ENCODE measurements around the gene RPS6KA2. TPM values are rescaled to one million over a fixed set of nuclear protein-coding genes. Genes with fewer than 3 reads are reported as not detected.

The RPS6KA2 gene
- total and polyA plus RNA-seq, 4 donors = 23.8 to 34.6 (median 31.6) TPM

DNA sequence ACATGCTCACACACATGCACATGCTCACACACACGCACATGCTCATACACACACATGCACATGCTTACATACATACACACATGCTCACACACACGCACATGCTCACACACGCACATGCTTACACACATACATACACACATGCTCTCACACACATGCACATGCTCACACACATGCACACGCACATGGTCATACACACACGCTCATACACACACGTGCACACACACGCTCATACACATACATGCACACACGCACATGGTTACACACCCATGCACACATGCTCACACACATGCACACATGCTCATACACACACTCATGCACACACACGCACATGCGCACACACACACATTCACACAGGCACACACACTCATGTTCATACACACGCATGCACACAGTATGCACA is 20.8 kb upstream of the RPS6KA2 start:
- H3K36me3 ChIP-seq (ENCODE audit: control insufficient read depth, insufficient read depth, low read length) = no peaks in the 10 kb centered on the region
- DNase-seq (ENCODE audit: low read depth in 4 of 6, low spot score in 6 of 6) = no peak
- peaks cover 5% of the 10 kb centered on the region for H3K4me1 ChIP-seq (ENCODE audit: control insufficient read depth, insufficient read depth, low read length)
- no peaks in the 10 kb centered on the region for H3K27me3 ChIP-seq (ENCODE audit: control insufficient read depth, insufficient read depth, low read length)
- WGBS (ENCODE audit: insufficient coverage) = 87% methylated on average over 11 of the region's 11 CpGs
- H3K4me3 ChIP-seq (ENCODE audit: low read depth, low read length) = no peak overlapping the region
- H3K27ac ChIP-seq (ENCODE audit: low read depth, low read length) = no peak overlapping the region
- no peaks in the 10 kb centered on the region for H3K9me3 ChIP-seq (ENCODE audit: control insufficient read depth, insufficient read depth, low read length)

DNA sequence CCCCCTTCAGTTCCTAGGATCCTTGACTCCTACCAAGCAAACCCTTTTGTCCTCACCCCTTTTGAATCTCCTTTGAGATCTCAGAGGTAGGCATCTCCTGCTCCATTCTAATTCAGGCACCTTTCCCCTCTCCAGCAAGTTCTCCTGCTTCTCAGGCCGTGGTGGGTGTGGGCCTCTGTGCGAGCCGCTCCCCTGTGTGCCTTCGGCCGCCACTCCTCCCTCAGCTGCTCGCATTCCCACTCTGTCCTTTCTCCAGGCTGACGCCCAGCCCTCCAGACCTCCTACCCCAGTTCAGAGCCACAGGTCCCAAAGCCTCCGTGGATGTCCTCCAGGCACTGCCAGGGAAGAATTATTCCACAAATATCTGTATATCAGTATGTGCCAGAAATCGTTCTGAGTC is 19.7 kb upstream of the RPS6KA2 start:
- 84% methylated on average over 9 of the region's 9 CpGs for WGBS (ENCODE audit: insufficient coverage)
- Histone ChIP-seq H3K36me3 (ENCODE audit: control insufficient read depth, insufficient read depth, low read length) (no peaks in the 10 kb centered on the region), H3K27me3 (ENCODE audit: control insufficient read depth, insufficient read depth, low read length) (no peaks in the 10 kb centered on the region), H3K4me3 (ENCODE audit: low read depth, low read length) (no peak overlapping the region), H3K4me1 (ENCODE audit: control insufficient read depth, insufficient read depth, low read length) (peaks cover 5% of the 10 kb centered on the region), H3K27ac (ENCODE audit: low read depth, low read length) (no peak overlapping the region), H3K9me3 (ENCODE audit: control insufficient read depth, insufficient read depth, low read length) (no peaks in the 10 kb centered on the region)
- DNase-seq (ENCODE audit: low read depth in 4 of 6, low spot score in 6 of 6) = no peak

DNA sequence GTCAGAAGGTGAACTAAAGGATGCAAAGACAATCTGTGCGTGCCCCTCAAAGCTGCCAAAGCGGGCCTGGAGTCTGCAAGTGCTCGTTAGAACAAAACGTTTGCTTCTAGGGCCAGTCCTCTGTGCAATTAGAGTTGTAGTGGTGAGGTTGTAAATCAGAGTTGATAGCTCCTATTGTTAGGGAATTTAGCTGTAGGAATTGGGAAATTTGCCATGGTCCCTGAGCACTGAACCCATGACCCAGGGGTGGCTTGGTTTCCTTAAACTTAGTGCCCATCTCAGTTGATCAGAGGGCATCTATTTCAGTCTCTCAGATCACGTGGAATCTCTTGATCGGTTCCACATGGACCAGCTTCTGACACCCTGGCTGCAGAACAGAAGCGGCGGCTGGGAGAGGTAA is 18.8 kb upstream of the RPS6KA2 start:
- no peaks in the 10 kb centered on the region for H3K9me3 ChIP-seq (ENCODE audit: control insufficient read depth, insufficient read depth, low read length)
- no peaks in the 10 kb centered on the region for H3K27me3 ChIP-seq (ENCODE audit: control insufficient read depth, insufficient read depth, low read length)

DNA sequence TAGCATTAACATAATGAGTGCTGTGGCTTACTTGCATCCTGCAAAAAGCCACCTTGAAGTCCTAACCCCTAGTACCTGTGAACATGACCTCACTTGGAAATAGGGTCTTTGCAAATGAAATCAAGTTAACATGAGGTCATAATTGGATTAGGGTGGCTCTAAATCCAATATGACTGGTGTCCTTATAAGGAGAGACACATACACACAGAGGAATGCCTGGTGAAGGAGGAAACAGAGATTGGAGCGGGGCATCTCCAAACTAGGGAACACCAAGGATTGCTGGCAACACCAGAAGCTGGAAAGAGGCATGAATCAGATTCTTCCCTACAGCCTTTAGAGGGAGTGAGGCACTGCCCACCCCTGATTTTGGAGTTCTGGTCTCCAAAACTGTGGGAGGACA is 17.6 kb upstream of the RPS6KA2 start:
- no peaks in the 10 kb centered on the region for H3K27me3 ChIP-seq (ENCODE audit: control insufficient read depth, insufficient read depth, low read length)
- peaks cover 11% of the 10 kb centered on the region for H3K4me1 ChIP-seq (ENCODE audit: control insufficient read depth, insufficient read depth, low read length)
- DNase-seq (ENCODE audit: low read depth in 4 of 6, low spot score in 6 of 6) = no peak
- no peaks in the 10 kb centered on the region for H3K36me3 ChIP-seq (ENCODE audit: control insufficient read depth, insufficient read depth, low read length)
- no peak overlapping the region for H3K4me3 ChIP-seq (ENCODE audit: low read depth, low read length)
- H3K27ac ChIP-seq (ENCODE audit: low read depth, low read length) = no peak overlapping the region
- H3K9me3 ChIP-seq (ENCODE audit: control insufficient read depth, insufficient read depth, low read length) = no peaks in the 10 kb centered on the region
- 100% methylated on average over 1 of the region's 1 CpG for WGBS (ENCODE audit: insufficient coverage)

More for the DNA sequence above, 18.8 kb upstream of the RPS6KA2 start:
- Histone ChIP-seq H3K4me3 (ENCODE audit: low read depth, low read length) (no peak overlapping the region), H3K27ac (ENCODE audit: low read depth, low read length) (no peak overlapping the region), H3K4me1 (ENCODE audit: control insufficient read depth, insufficient read depth, low read length) (peaks cover 5% of the 10 kb centered on the region), H3K36me3 (ENCODE audit: control insufficient read depth, insufficient read depth, low read length) (no peaks in the 10 kb centered on the region)
- DNase-seq (ENCODE audit: low read depth in 4 of 6, low spot score in 6 of 6) = no peak
- 49% methylated on average over 8 of the region's 8 CpGs for WGBS (ENCODE audit: insufficient coverage)

DNA sequence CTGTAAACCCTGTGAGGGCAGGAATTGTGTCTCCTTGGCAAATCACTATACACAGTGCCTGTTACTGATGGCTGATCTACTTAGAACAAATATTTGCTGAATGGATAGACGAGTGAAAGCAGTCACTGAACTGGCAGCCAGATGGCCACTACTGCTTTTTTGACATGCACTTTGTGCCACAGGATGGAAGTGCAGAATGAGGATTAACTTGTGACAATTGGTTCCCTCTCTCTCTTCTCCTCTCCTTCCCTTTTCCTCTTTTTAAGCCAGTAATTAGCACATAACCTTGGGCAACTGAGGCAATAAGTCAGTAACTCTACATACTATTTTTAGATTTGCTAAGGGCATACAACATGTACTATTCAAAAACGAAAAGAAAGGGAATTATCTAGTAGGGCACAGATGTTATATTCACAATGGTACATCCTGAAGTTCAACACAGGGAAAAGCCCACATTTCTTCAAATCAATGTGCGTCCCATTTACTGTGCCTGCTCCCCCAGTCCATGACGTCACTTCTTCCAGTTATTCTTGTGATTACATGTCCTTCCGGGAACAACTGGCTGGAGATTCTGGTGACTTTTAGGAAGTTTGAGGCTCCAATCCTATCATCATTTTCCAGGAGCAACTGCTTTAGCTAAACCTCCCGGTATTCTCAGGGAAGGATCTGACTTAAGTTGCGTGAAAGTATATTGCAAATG is 17.0 kb upstream of the RPS6KA2 start:
- H3K36me3 ChIP-seq (ENCODE audit: control insufficient read depth, insufficient read depth, low read length) = no peaks in the 10 kb centered on the region

DNA sequence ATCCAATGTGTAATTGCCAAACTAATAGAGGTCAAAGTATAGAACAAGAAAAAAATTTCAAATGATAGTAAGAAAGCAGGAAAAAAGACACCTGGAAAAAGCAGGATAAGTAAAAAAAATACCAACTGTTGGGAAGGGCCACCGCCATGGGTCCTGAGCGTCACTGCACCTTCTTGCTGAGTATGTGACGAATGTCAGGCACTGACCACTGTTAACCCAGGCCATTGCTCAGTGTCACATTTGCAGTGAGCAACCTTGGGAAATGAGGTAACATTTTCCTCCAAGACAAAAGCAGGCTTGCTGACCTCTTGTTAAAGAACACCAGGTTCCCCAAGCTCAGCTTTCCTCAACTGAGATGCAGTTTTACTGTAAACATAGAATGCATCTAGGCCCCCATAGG is 15.6 kb upstream of the RPS6KA2 start:
- Histone ChIP-seq H3K27ac (ENCODE audit: low read depth, low read length) (no peak overlapping the region), H3K4me1 (ENCODE audit: control insufficient read depth, insufficient read depth, low read length) (peaks cover 11% of the 10 kb centered on the region), H3K36me3 (ENCODE audit: control insufficient read depth, insufficient read depth, low read length) (no peaks in the 10 kb centered on the region), H3K9me3 (ENCODE audit: control insufficient read depth, insufficient read depth, low read length) (no peaks in the 10 kb centered on the region), H3K4me3 (ENCODE audit: low read depth, low read length) (no peak overlapping the region), H3K27me3 (ENCODE audit: control insufficient read depth, insufficient read depth, low read length) (peaks cover under 1% of the 10 kb centered on the region)
- 93% methylated on average over 3 of the region's 3 CpGs for WGBS (ENCODE audit: insufficient coverage)
- DNase-seq (ENCODE audit: low read depth in 4 of 6, low spot score in 6 of 6) = no peak

More for the DNA sequence above, 17.0 kb upstream of the RPS6KA2 start:
- H3K27me3 ChIP-seq (ENCODE audit: control insufficient read depth, insufficient read depth, low read length) = no peaks in the 10 kb centered on the region
- no peak overlapping the region for H3K27ac ChIP-seq (ENCODE audit: low read depth, low read length)
- peaks cover 11% of the 10 kb centered on the region for H3K4me1 ChIP-seq (ENCODE audit: control insufficient read depth, insufficient read depth, low read length)
- H3K4me3 ChIP-seq (ENCODE audit: low read depth, low read length) = no peak overlapping the region
- no CpG with 5 or more reads among the region's 7 CpGs for WGBS (ENCODE audit: insufficient coverage)
- no peaks in the 10 kb centered on the region for H3K9me3 ChIP-seq (ENCODE audit: control insufficient read depth, insufficient read depth, low read length)
- no peak for DNase-seq (ENCODE audit: low read depth in 4 of 6, low spot score in 6 of 6)

DNA sequence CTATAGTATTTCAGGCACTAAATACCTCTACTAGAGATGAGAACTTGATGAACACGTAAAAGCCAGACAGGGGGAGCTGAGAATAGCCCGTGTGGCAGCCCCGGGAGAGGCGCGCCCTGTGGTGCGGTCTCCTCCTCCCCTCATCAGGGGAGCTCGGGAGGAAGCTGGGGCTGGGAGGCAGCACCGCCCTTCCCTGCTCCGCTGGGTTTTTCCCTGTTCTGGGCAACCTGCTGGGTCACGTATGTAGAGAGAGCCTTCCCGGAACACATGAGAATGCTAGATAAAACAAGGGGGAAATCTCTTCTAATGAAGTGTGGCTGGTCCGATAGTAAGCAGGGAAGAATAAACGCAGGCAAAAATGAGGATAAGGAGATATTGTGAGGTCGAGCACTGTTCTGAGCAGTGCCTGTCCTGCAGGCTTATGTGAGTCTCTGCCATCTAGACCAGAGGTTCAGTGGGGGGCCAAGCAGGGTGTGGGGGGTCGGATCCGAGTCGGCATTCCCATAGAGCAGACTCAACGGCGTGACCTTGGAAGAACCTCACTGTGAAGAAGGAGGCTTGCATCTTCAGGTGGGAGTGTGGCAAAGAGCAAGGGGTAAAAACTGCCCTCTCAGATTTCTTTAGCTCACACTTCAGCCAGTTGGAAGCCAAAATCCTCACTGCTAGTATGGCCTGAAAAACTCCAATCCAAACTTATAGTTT is 13.4 kb upstream of the RPS6KA2 start:
- DNase-seq (ENCODE audit: low read depth in 4 of 6, low spot score in 6 of 6) = peak in 1 of 6 donors; percentile 39
- no peaks in the 10 kb centered on the region for H3K9me3 ChIP-seq (ENCODE audit: control insufficient read depth, insufficient read depth, low read length)
- H3K36me3 ChIP-seq (ENCODE audit: control insufficient read depth, insufficient read depth, low read length) = peaks cover 3% of the 10 kb centered on the region
- H3K27me3 ChIP-seq (ENCODE audit: control insufficient read depth, insufficient read depth, low read length) = peaks cover 3% of the 10 kb centered on the region
- WGBS (ENCODE audit: insufficient coverage) = 46% methylated on average over 18 of the region's 19 CpGs
- peaks cover 11% of the 10 kb centered on the region for H3K4me1 ChIP-seq (ENCODE audit: control insufficient read depth, insufficient read depth, low read length)
- no peak overlapping the region for H3K27ac ChIP-seq (ENCODE audit: low read depth, low read length)
- no peak overlapping the region for H3K4me3 ChIP-seq (ENCODE audit: low read depth, low read length)

DNA sequence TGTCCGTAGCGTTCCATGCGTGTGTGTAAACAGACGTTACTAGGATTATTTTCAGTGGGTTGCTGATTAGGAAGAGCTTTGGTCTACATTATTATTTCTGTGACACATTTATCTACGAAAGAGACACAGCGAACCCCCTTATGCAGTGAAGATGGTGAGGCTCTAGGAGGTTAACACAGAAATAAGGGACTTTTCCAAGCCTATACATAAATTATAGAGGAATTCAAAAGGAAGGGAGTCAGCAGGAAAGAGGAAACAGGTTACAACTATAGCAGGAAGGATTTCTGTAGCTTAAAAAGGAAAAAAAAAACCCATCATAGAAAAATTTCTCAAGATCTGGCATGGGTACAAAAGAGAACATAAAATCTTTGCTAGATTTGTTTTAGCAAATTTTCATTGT is 12.9 kb upstream of the RPS6KA2 start:
- no CpG with 5 or more reads among the region's 6 CpGs for WGBS (ENCODE audit: insufficient coverage)
- no peak overlapping the region for H3K4me3 ChIP-seq (ENCODE audit: low read depth, low read length)
- peaks cover 11% of the 10 kb centered on the region for H3K4me1 ChIP-seq (ENCODE audit: control insufficient read depth, insufficient read depth, low read length)
- peaks cover 3% of the 10 kb centered on the region for H3K36me3 ChIP-seq (ENCODE audit: control insufficient read depth, insufficient read depth, low read length)
- H3K27ac ChIP-seq (ENCODE audit: low read depth, low read length) = no peak overlapping the region
- DNase-seq (ENCODE audit: low read depth in 4 of 6, low spot score in 6 of 6) = no peak
- peaks cover 3% of the 10 kb centered on the region for H3K27me3 ChIP-seq (ENCODE audit: control insufficient read depth, insufficient read depth, low read length)
- H3K9me3 ChIP-seq (ENCODE audit: control insufficient read depth, insufficient read depth, low read length) = no peaks in the 10 kb centered on the region

DNA sequence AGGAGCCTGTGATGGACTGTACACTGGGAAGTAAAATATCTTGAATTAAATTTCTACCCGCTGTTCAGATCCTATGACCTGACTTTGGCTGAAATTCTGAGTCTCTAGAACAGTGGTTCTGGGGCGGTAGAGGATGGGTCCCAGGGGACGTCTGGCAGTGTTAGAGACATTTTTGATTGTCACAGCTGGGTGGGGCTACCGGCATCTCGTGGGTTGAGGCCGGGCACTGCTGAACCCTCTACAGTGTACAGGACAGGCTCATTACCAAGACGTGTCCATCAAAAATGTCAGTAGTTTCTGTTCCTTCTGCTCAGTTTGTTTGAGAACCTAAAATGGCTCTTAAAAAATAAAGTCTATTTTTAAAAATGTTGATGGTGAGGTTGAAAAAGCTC is 11.5 kb upstream of the RPS6KA2 start:
- no peaks in the 10 kb centered on the region for H3K9me3 ChIP-seq (ENCODE audit: control insufficient read depth, insufficient read depth, low read length)
- H3K4me3 ChIP-seq (ENCODE audit: low read depth, low read length) = no peak overlapping the region
- H3K27ac ChIP-seq (ENCODE audit: low read depth, low read length) = no peak overlapping the region
- peaks cover 11% of the 10 kb centered on the region for H3K4me1 ChIP-seq (ENCODE audit: control insufficient read depth, insufficient read depth, low read length)
- H3K27me3 ChIP-seq (ENCODE audit: control insufficient read depth, insufficient read depth, low read length) = peaks cover 3% of the 10 kb centered on the region
- H3K36me3 ChIP-seq (ENCODE audit: control insufficient read depth, insufficient read depth, low read length) = peaks cover 3% of the 10 kb centered on the region
- WGBS (ENCODE audit: insufficient coverage) = 91% methylated on average over 6 of the region's 7 CpGs
- no peak for DNase-seq (ENCODE audit: low read depth in 4 of 6, low spot score in 6 of 6)

Data from spinal cord (tissue), 10 donors.